Loucy (cell line): ENCODE measurements around the gene HLA-DRB5.

Experiments
- H2AFZ ChIP-seq: fragments of 200-600 bp; sonication (generic); 2 replicates; pipeline ENCODE4 v1.6.0; 2016; ENCODE audit warnings: antibody characterized with exemption, mild to moderate bottlenecking, low read length, moderate library complexity
- H3F3A ChIP-seq: fragments of 200-600 bp; 2 replicates; pipeline ENCODE4 v1.6.0; 2016; ENCODE audit warnings: antibody characterized with exemption, low read depth, mild to moderate bottlenecking
- H3K27me3 ChIP-seq: fragments of 200-600 bp; sonication (generic); 2 replicates; pipeline ENCODE4 v1.6.1; 2014; ENCODE audit warnings: low read length, mild to moderate bottlenecking; ENCODE audit not compliant: insufficient read depth, poor library complexity, severe bottlenecking
- H3K36me3 ChIP-seq: fragments of 200-600 bp; sonication (generic); 2 replicates; pipeline ENCODE4 v1.6.1; 2016; ENCODE audit warnings: low read length; ENCODE audit not compliant: insufficient read depth
- H3K4me1 ChIP-seq: fragments of 200-600 bp; sonication (generic); 2 replicates; pipeline ENCODE4 v1.5.1; 2014; ENCODE audit warnings: low read length, mild to moderate bottlenecking; ENCODE audit not compliant: insufficient read depth, poor library complexity, severe bottlenecking
- H3K4me2 ChIP-seq: fragments of 200-600 bp; sonication (generic); 2 replicates; pipeline ENCODE4 v1.6.0; 2014; ENCODE audit warnings: antibody characterized with exemption, low read length, low read depth, mild to moderate bottlenecking; ENCODE audit not compliant: poor library complexity, severe bottlenecking
- H3K4me3 ChIP-seq: fragments of 200-600 bp; sonication (generic); 2 replicates; pipeline ENCODE4 v1.5.1; 2014; ENCODE audit warnings: low read length, mild to moderate bottlenecking, mixed read lengths; ENCODE audit not compliant: poor library complexity, severe bottlenecking
- H3K79me2 ChIP-seq: fragments of 200-600 bp; sonication (generic); 2 replicates; pipeline ENCODE4 v1.6.1; 2014; ENCODE audit warnings: low read length; ENCODE audit not compliant: insufficient read depth
- H3K9ac ChIP-seq: fragments of 200-600 bp; sonication (generic); 2 replicates; pipeline ENCODE4 v1.6.0; 2014; ENCODE audit warnings: mild to moderate bottlenecking, low read depth, low read length, moderate library complexity; ENCODE audit not compliant: poor library complexity, severe bottlenecking
- H3K9me2 ChIP-seq: fragments of 200-600 bp; sonication (generic); replicated peaks from 2 replicates; pipeline ENCODE4 v1.6.1; 2016; ENCODE audit warnings: low read depth, low read length, mixed read lengths
- H3K9me3 ChIP-seq: fragments of 200-600 bp; sonication (generic); 2 replicates; pipeline ENCODE4 v1.6.1; 2014; ENCODE audit warnings: mild to moderate bottlenecking, antibody characterized with exemption, low read length, low read depth; ENCODE audit not compliant: insufficient read depth
- H4K20me1 ChIP-seq: fragments of 200-600 bp; sonication (generic); 2 replicates; pipeline ENCODE4 v1.6.0; 2014; ENCODE audit warnings: antibody characterized with exemption, low read length, mild to moderate bottlenecking; ENCODE audit not compliant: insufficient read depth, poor library complexity, severe bottlenecking
- CTCF ChIP-seq: fragments of 200-600 bp; sonication (generic); conservative IDR thresholded peaks from 2 replicates; pipeline ENCODE4 v1.5.1; 2014; ENCODE audit warnings: mild to moderate bottlenecking, antibody characterized with exemption, low read length
- EZH2phosphoT487 ChIP-seq: fragments of 200-600 bp; IDR thresholded peaks from 2 replicates; pipeline ENCODE4 v1.6.1; 2018; ENCODE audit warnings: antibody characterized with exemption, mild to moderate bottlenecking, moderate library complexity, borderline replicate concordance

Gene HLA-DRB5

GRCh38 chr6:32488083-32488482 is 42.0 kb downstream of the HLA-DRB5 start:
- no peaks in the 10 kb centered on the region for H3K79me2 ChIP-seq
- H3K4me2 ChIP-seq = no peak overlapping the region
- no peaks in the 10 kb centered on the region for H3K9me2 ChIP-seq
- no peaks in the 10 kb centered on the region for H3F3A ChIP-seq
- no peaks in the 10 kb centered on the region for H3K27me3 ChIP-seq
- H3K4me3 ChIP-seq = no peak overlapping the region
- H3K36me3 ChIP-seq = no peaks in the 10 kb centered on the region
- no peaks in the 10 kb centered on the region for H4K20me1 ChIP-seq
- H3K9ac ChIP-seq = no peak overlapping the region
- no peak overlapping the region for H2AFZ ChIP-seq
- no peaks in the 10 kb centered on the region for H3K9me3 ChIP-seq
- H3K4me1 ChIP-seq = no peaks in the 10 kb centered on the region
- no peak for TF ChIP-seq CTCF
- TF ChIP-seq EZH2phosphoT487 = no peak

- H3K4me1 ChIP-seq = no peaks in the 10 kb centered on the region
- H3K9me3 ChIP-seq = no peaks in the 10 kb centered on the region
- H3F3A ChIP-seq = no peaks in the 10 kb centered on the region
- no peaks in the 10 kb centered on the region for H3K9me2 ChIP-seq
- H3K4me3 ChIP-seq = no peak overlapping the region
- H3K4me2 ChIP-seq = no peak overlapping the region
- no peaks in the 10 kb centered on the region for H4K20me1 ChIP-seq
- TF ChIP-seq EZH2phosphoT487 = no peak
- no peak for TF ChIP-seq CTCF
- no peaks in the 10 kb centered on the region for H3K79me2 ChIP-seq
- H3K9ac ChIP-seq = no peak overlapping the region
- no peak overlapping the region for H2AFZ ChIP-seq
- no peaks in the 10 kb centered on the region for H3K36me3 ChIP-seq
- H3K27me3 ChIP-seq = peaks cover 7% of the 10 kb centered on the region
Measured at GRCh38 chr6:32484614-32484998, 45.5 kb downstream of the HLA-DRB5 start.

GRCh38 chr6:32483968-32484613 is 46.0 kb downstream of the HLA-DRB5 start:
- TF ChIP-seq CTCF = no peak
- no peak for TF ChIP-seq EZH2phosphoT487
- H3K4me2 ChIP-seq = no peak overlapping the region
- H3K4me3 ChIP-seq = no peak overlapping the region
- H4K20me1 ChIP-seq = no peaks in the 10 kb centered on the region
- no peaks in the 10 kb centered on the region for H3K79me2 ChIP-seq
- no peak overlapping the region for H2AFZ ChIP-seq
- H3K9me3 ChIP-seq = no peaks in the 10 kb centered on the region
- no peaks in the 10 kb centered on the region for H3K9me2 ChIP-seq
- no peak overlapping the region for H3K9ac ChIP-seq
- no peaks in the 10 kb centered on the region for H3F3A ChIP-seq
- H3K4me1 ChIP-seq = no peaks in the 10 kb centered on the region
- H3K27me3 ChIP-seq = peaks cover 7% of the 10 kb centered on the region
- H3K36me3 ChIP-seq = no peaks in the 10 kb centered on the region
